Large intestine (tissue), 3 donors: ENCODE results near the gene PDE4D. TPM values are rescaled to one million over a fixed set of nuclear protein-coding genes. Genes with fewer than 3 reads are reported as not detected.

ENCODE experiments used
- DNase-seq, 2 donors: peaks; one replicate each; pipeline versions ENCODE4 v3.0.0 to v3.0.0-alpha.2; 2013
- H3K27ac ChIP-seq: one replicate; pipeline ENCODE4 v1.5.1; 2013; ENCODE audit warnings: low read length
- H3K27me3 ChIP-seq: 2 replicates; pipeline ENCODE4 v1.6.1; 2013; ENCODE audit warnings: low read length; ENCODE audit not compliant: control insufficient read depth, insufficient read depth
- H3K36me3 ChIP-seq: 2 replicates; pipeline ENCODE4 v1.6.1; 2013; ENCODE audit warnings: low read length; ENCODE audit not compliant: control insufficient read depth, insufficient read depth
- H3K4me1 ChIP-seq: one replicate; pipeline ENCODE4 v1.6.1; 2013; ENCODE audit warnings: low read length; ENCODE audit not compliant: control insufficient read depth, insufficient read depth
- H3K4me3 ChIP-seq: one replicate; pipeline ENCODE4 v1.5.1; 2013; ENCODE audit warnings: low read length
- H3K9me3 ChIP-seq: one replicate; pipeline ENCODE4 v1.6.1; 2013; ENCODE audit warnings: mild to moderate bottlenecking, low read depth, low read length, moderate library complexity; ENCODE audit not compliant: control insufficient read depth
- WGBS: methylation state at CpG from one replicate; pipeline ENCODE4 v1.1.5; 2013; ENCODE audit warnings: low lambda C conversion rate; ENCODE audit not compliant: insufficient coverage; 5-methylcytosine and 5-hydroxymethylcytosine counted together
- polyA plus RNA-seq: library from polyadenylated mRNA; unstranded; fragments of 120-200 nt; gene quantifications from one replicate; pipeline ENCODE4 v1.2.1, GENCODE V29; 2013

Gene PDE4D
- polyA plus RNA-seq, 1 donor = 13.5 TPM

DNA sequence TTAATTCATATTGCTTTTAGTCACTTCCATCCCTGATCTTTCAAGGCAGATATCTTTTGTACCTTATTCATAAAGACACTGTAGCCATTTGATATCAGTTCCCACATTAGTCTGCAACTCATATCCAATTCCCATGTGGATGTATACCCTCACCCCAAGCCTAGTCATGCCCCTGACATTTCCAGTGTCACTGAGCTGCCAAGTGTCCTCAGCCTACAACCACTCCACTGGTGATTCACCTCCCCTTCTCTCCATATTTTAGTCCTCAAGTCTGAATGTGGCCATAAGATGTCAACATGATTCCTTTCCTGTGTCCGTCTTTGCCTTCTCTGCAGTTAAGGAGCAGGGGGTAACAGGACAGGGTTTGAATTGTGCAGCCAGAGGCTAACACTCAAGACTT is 963.8 kb downstream of the PDE4D start:
- no peak for DNase-seq
- peaks cover 5% of the 10 kb centered on the region for H3K27me3 ChIP-seq
- H3K27ac ChIP-seq = no peak overlapping the region
- WGBS = no CpG with 5 or more reads among the region's 1 CpG
- no peak overlapping the region for H3K4me3 ChIP-seq
- H3K4me1 ChIP-seq = no peaks in the 10 kb centered on the region
- no peaks in the 10 kb centered on the region for H3K36me3 ChIP-seq
- H3K9me3 ChIP-seq = no peaks in the 10 kb centered on the region

DNA sequence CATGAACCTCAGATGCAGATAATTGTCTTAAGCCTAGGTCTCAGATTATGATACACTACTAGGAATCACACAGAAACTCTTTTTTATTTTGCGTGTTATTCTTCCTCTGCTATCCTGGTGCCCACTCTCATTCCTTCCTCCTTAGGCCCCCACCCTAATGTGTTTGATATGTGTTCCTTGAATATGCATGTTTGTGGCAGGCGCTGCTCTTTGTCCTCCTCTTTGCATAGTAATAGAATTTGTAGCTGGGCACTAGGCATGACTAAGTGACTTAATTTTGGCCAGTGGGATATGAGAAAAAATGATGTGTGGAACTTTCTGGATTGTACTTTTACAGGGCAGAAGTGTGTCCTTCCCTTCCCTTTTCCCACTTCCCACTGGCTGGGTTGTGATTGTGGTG is 965.6 kb downstream of the PDE4D start:
- Histone ChIP-seq H3K4me1 (no peaks in the 10 kb centered on the region), H3K27me3 (peaks cover 5% of the 10 kb centered on the region), H3K36me3 (no peaks in the 10 kb centered on the region), H3K27ac (no peak overlapping the region), H3K4me3 (no peak overlapping the region), H3K9me3 (no peaks in the 10 kb centered on the region)
- DNase-seq = no peak
- WGBS = 100% methylated on average over 1 of the region's 2 CpGs

DNA sequence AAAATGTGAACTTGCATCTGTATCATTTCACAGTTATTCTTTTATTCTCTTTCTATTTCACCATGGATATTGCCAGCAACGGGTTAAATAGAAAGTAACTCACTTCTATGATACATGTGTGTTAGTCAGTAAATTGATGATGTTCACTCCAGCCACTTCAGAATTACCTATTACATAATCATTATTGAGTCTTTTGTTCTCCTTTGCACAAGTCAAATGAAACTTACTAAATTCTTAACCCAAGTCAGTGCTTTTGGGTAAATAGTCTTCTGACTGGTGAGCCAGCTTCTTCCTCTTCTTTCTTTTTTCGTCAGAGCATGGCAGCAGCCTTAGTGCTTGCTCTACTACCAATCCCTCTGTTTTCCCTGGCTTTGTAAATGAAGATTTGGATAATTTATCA is 966.3 kb downstream of the PDE4D start:
- DNase-seq = no peak
- Histone ChIP-seq H3K36me3 (no peaks in the 10 kb centered on the region), H3K4me1 (no peaks in the 10 kb centered on the region), H3K27ac (no peak overlapping the region), H3K9me3 (no peaks in the 10 kb centered on the region), H3K4me3 (no peak overlapping the region), H3K27me3 (peaks cover 2% of the 10 kb centered on the region)
- WGBS = 80% methylated on average over 1 of the region's 2 CpGs

DNA sequence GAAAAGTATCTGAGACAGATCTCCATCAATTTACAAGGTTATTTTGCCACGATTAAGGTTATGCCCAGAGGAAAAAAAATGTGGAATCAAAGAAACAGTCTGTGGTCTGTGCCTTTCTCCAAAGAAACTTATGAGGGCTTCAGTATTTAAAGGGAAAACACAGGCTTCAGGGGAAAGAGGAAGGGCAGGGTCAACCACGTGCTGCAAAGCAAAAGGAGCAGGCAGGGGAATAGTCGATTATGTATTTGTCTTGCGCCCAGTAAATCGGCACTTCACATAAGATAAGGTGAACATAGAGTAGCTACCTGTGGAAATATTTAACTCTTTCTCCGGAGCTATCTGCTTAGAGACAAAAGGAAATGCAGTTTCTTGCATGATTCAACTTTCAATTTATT is 967.0 kb downstream of the PDE4D start:
- WGBS = 6% methylated on average over 3 of the region's 6 CpGs
- Histone ChIP-seq H3K36me3 (no peaks in the 10 kb centered on the region), H3K27me3 (peaks cover 2% of the 10 kb centered on the region), H3K9me3 (no peaks in the 10 kb centered on the region), H3K4me3 (no peak overlapping the region), H3K27ac (no peak overlapping the region), H3K4me1 (no peaks in the 10 kb centered on the region)
- DNase-seq = peak in 1 of 2 donors; percentile 17

DNA sequence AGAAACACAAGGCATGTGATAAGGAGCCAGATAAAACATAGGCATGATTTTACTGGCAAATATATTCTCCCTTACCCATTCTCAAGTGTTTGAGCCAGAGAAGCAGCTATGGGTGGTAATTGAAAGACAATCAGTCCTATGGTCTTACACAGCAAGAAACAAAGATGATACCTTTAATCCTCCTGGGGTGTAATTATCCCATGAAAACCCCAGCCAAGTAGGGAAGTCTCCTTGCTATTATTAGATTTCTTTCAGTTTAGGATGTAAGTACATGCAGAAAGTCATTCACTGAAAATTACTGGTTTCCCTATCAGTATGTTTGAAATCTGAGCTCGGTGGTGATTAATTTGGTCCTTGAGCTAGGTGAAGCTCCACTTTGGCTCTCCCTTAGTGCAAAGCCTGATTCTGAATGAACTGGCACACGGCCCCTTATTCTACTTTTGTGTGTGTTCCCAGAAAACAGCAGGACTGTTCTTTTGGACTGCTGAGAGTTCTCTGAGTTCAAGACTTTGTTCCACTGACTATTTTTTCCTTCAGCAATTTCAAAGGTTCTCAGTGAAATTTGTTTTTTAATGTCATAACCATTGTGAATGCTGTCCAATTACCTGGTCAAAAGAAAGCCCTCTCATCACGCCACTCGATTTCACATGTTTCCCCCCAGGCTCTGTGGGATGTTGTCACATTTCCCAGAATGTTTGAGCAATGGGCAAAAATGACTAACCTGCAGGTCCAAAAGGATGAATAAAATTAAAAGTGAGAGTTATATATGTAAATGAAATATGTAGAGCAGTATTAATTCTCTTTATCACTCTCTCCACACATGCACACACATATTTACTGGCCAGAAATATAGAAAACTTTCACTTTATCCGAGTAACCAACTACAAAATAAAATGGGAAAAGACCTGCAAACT is 967.6 kb downstream of the PDE4D start:
- Histone ChIP-seq H3K9me3 (no peaks in the 10 kb centered on the region), H3K4me3 (no peak overlapping the region), H3K36me3 (no peaks in the 10 kb centered on the region), H3K27me3 (peaks cover 2% of the 10 kb centered on the region), H3K4me1 (no peaks in the 10 kb centered on the region), H3K27ac (no peak overlapping the region)
- 60% methylated on average over 2 of the region's 5 CpGs for WGBS
- no peak for DNase-seq

DNA sequence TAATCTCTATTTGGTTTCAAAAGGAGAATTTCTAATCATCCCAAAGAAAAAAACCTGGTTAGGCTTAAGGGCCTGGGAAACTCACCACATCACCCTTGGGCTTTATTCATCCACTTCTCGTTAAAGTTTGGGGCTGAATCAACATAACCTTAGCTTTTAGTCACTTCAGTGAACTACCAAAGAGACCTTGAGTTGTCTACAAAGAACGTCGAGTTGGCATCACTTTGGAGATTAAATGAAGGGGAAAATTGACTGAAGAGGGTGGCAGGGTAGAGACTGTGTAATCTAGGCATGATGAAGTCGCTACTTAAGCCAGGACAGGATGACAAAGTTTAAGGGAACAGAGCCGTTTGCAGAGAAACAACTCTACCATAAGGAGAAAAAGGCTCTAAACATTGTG is 969.2 kb downstream of the PDE4D start:
- no peaks in the 10 kb centered on the region for H3K36me3 ChIP-seq
- WGBS = no CpG with 5 or more reads among the region's 5 CpGs
- no peak overlapping the region for H3K27ac ChIP-seq

DNA sequence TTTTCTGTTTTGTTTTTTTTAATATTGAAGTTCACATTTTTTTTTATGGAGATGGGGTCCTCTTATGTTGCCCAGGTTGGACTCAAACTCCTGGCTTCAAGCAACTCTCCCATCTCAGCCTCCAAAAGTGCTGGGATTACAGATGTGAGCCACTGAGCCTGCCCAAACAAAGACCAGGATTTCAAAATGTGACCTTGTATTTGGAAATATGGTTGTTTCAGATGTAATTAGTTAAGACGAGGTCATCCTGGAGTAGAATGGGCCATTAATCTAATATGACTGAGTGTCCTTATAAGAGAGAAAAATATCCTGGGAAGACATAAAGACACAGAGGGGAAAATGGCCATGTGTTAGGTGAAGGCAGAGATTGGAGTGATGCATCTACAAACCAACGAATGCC is 970.2 kb downstream of the PDE4D start:
- H3K27me3 ChIP-seq = no peaks in the 10 kb centered on the region
- no peak overlapping the region for H3K27ac ChIP-seq
- no peak for DNase-seq
- no peaks in the 10 kb centered on the region for H3K36me3 ChIP-seq
- H3K4me1 ChIP-seq = no peaks in the 10 kb centered on the region
- 100% methylated on average over 2 of the region's 2 CpGs for WGBS
- no peak overlapping the region for H3K4me3 ChIP-seq
- H3K9me3 ChIP-seq = no peaks in the 10 kb centered on the region

More for the DNA sequence above, 969.2 kb downstream of the PDE4D start:
- DNase-seq = no peak
- Histone ChIP-seq H3K27me3 (peaks cover 1% of the 10 kb centered on the region), H3K4me3 (no peak overlapping the region), H3K4me1 (no peaks in the 10 kb centered on the region), H3K9me3 (no peaks in the 10 kb centered on the region)

DNA sequence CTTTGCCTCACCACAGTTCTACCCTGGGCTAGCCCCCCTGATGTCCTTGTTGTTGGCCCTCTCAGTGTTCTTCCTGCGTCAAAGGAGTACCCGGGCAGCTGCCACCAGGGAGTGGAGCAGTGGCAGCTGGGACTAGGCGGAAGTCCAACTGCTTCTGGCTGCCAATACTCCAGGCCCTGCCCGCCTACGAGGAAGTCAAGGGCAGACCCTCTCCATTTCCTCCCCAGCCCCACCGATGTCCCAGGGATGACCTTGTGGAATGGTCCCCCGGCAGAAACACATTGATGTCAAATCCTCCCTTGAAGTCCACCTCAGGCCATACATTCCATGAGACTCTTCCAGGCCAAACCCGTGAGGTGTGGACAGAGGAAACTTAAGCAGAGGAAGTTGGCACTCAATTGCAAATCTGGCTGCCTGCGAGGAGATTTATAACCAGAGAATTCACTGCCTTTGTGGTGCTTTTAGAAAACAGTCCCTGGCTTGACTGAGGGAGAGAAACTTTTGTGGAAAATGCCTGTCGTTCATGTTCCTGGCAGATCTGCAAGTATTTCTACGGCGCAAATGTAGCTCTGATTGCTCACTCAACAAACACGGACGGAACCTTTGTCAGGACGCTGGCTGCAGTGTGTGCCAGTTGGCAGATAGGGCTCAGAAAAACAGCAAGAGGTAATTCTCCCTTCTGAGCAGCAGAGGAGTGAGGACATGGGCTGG is 970.9 kb downstream of the PDE4D start:
- H3K9me3 ChIP-seq = no peaks in the 10 kb centered on the region
- no peak overlapping the region for H3K4me3 ChIP-seq
- no peaks in the 10 kb centered on the region for H3K36me3 ChIP-seq
- no peaks in the 10 kb centered on the region for H3K27me3 ChIP-seq
- DNase-seq = peak in 1 of 2 donors; percentile 3
- no peaks in the 10 kb centered on the region for H3K4me1 ChIP-seq
- no CpG with 5 or more reads among the region's 15 CpGs for WGBS
- H3K27ac ChIP-seq = no peak overlapping the region

DNA sequence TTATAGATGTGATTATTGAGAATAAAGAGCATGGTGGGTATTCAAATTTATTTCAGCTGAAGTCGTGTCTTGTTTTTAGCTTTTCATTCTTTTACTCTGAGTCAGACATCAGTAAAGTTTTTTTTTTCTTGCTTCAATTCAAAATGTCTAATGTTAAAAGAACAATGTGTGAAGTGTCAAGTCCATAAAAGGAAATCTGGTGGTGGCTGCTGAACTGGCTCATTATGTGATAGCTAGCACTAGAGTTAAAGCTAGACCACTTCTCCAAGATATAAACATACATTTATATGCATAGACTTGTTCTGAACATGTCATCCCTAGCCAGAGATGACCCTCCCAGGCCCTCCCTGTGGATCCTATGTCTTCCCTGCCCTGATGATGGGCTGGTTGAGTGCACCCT is 972.4 kb downstream of the PDE4D start:
- Histone ChIP-seq H3K4me3 (no peak overlapping the region), H3K9me3 (no peaks in the 10 kb centered on the region), H3K4me1 (no peaks in the 10 kb centered on the region), H3K36me3 (no peaks in the 10 kb centered on the region), H3K27me3 (no peaks in the 10 kb centered on the region), H3K27ac (no peak overlapping the region)
- WGBS = 67% methylated on average over 1 of the region's 1 CpG
- DNase-seq = no peak

DNA sequence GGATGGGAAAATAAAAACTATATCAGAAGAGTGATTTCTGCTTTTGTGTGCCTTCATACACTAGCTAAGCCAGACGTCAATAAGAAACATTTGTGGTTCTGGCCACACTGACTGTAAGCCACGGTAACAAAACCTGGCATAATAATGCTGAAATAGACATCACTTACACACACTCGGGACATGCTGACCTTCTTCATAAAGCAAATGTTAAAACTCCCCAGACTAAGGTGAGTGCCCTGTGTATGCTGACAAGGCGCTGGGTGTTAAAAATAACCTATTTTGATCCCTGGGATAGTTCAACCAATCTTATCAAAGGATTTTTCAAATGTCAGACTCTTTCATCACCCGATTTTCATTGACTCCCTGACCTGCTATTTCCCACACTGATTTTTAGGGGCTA is 973.7 kb downstream of the PDE4D start:
- Histone ChIP-seq H3K27ac (no peak overlapping the region), H3K9me3 (no peaks in the 10 kb centered on the region), H3K4me3 (no peak overlapping the region), H3K27me3 (no peaks in the 10 kb centered on the region), H3K4me1 (no peaks in the 10 kb centered on the region), H3K36me3 (no peaks in the 10 kb centered on the region)
- WGBS = 80% methylated on average over 1 of the region's 5 CpGs
- no peak for DNase-seq
